IPS-18a (cell line): Measurements from ENCODE around the gene EVI2B.
"Not testable (repeated sequence)": the region's sequence is repeated elsewhere in the genome, so short reads cannot be mapped to it uniquely, and the experiment has no call there.

Experiments
- H3K27ac ChIP-seq: one replicate; pipeline ENCODE4 v1.5.1; 2013; ENCODE audit warnings: low read length
- H3K27me3 ChIP-seq: one replicate; pipeline ENCODE4 v1.6.1; 2013; ENCODE audit warnings: mild to moderate bottlenecking, low read length; ENCODE audit not compliant: control insufficient read depth, insufficient read depth
- H3K36me3 ChIP-seq: one replicate; pipeline ENCODE4 v1.6.1; 2013; ENCODE audit warnings: low read depth, low read length; ENCODE audit not compliant: control insufficient read depth
- H3K4me1 ChIP-seq: one replicate; pipeline ENCODE4 v1.6.1; 2013; ENCODE audit warnings: low read depth, low read length; ENCODE audit not compliant: control insufficient read depth
- H3K4me3 ChIP-seq: one replicate; pipeline ENCODE4 v1.5.1; 2013; ENCODE audit warnings: low read length
- H3K9ac ChIP-seq: one replicate; pipeline ENCODE4 v1.6.1; 2013; ENCODE audit warnings: mild to moderate bottlenecking, low read length, moderate library complexity
- H3K9me3 ChIP-seq: one replicate; pipeline ENCODE4 v1.6.1; 2013; ENCODE audit warnings: low read depth, low read length; ENCODE audit not compliant: control insufficient read depth

Gene EVI2B

GRCh38 chr17:31321966-31322365, 8.1 kb upstream of the EVI2B start:
- Histone ChIP-seq H3K36me3 (peaks cover 4% of the 10 kb centered on the region), H3K9me3 (no peaks in the 10 kb centered on the region), H3K4me1 (no peaks in the 10 kb centered on the region), H3K9ac (no peak overlapping the region), H3K27ac (no peak overlapping the region), H3K27me3 (no peaks in the 10 kb centered on the region), H3K4me3 (no peak overlapping the region)

- Histone ChIP-seq H3K4me3 (no peak within 1 kb of the TSS), H3K36me3 (peaks cover 4% of the 10 kb centered on the region), H3K27me3 (no peaks in the 10 kb centered on the region), H3K9ac (no peak within 1 kb of the TSS), H3K9me3 (no peaks in the 10 kb centered on the region), H3K27ac (no peak within 1 kb of the TSS), H3K4me1 (no peaks in the 10 kb centered on the region)
Observed at GRCh38 chr17:31321481-31321880, 7.6 kb upstream of the EVI2B start, which contains the start of gene EVI2A. TSS of gene EVI2A (minus strand) at chr17:31321622. CDS start at chr17:31319013, 2,609 bp downstream.

- peaks cover under 1% of the 10 kb centered on the region for H3K36me3 ChIP-seq
- no peaks in the 10 kb centered on the region for H3K27me3 ChIP-seq
- H3K4me1 ChIP-seq = no peaks in the 10 kb centered on the region
- no peaks in the 10 kb centered on the region for H3K9me3 ChIP-seq
- no peak overlapping the region for H3K9ac ChIP-seq
- H3K4me3 ChIP-seq = no peak overlapping the region
- H3K27ac ChIP-seq = no peak overlapping the region
Observed at GRCh38 chr17:31320791-31321190, 6.9 kb upstream of the EVI2B start.

GRCh38 chr17:31320241-31320640, 6.4 kb upstream of the EVI2B start:
- Histone ChIP-seq H3K27ac (no peak overlapping the region), H3K9ac (no peak overlapping the region), H3K9me3 (no peaks in the 10 kb centered on the region), H3K4me1 (no peaks in the 10 kb centered on the region), H3K27me3 (no peaks in the 10 kb centered on the region), H3K36me3 (no peaks in the 10 kb centered on the region), H3K4me3 (no peak overlapping the region)

- H3K36me3 ChIP-seq = no peaks in the 10 kb centered on the region
- H3K4me1 ChIP-seq = no peaks in the 10 kb centered on the region
- no peak overlapping the region for H3K27ac ChIP-seq
- no peak overlapping the region for H3K4me3 ChIP-seq
- no peaks in the 10 kb centered on the region for H3K27me3 ChIP-seq
- H3K9ac ChIP-seq = no peak overlapping the region
- H3K9me3 ChIP-seq = no peaks in the 10 kb centered on the region
Observed at GRCh38 chr17:31318851-31319661, 5.2 kb upstream of the EVI2B start.

GRCh38 chr17:31318298-31318801, 4.5 kb upstream of the EVI2B start:
- H3K27me3 ChIP-seq = no peaks in the 10 kb centered on the region
- H3K9ac ChIP-seq = no peak overlapping the region
- no peaks in the 10 kb centered on the region for H3K9me3 ChIP-seq
- no peaks in the 10 kb centered on the region for H3K4me1 ChIP-seq
- no peaks in the 10 kb centered on the region for H3K36me3 ChIP-seq
- H3K27ac ChIP-seq = no peak overlapping the region
- no peak overlapping the region for H3K4me3 ChIP-seq

GRCh38 chr17:31314782-31315100, 887 bp upstream of the EVI2B start:
- H3K27me3 ChIP-seq = no peaks in the 10 kb centered on the region
- no peak overlapping the region for H3K27ac ChIP-seq
- H3K4me3 ChIP-seq = no peak overlapping the region
- no peaks in the 10 kb centered on the region for H3K9me3 ChIP-seq
- no peaks in the 10 kb centered on the region for H3K36me3 ChIP-seq
- no peaks in the 10 kb centered on the region for H3K4me1 ChIP-seq
- H3K9ac ChIP-seq = no peak overlapping the region

GRCh38 chr17:31312223-31312622, 1.6 kb downstream of the EVI2B start:
- not testable (repeated sequence) for H3K9me3 ChIP-seq, H3K4me1 ChIP-seq, H3K27me3 ChIP-seq, H3K36me3 ChIP-seq, H3K27ac ChIP-seq, H3K9ac ChIP-seq, H3K4me3 ChIP-seq

GRCh38 chr17:31311526-31311925, 2.3 kb downstream of the EVI2B start:
- Histone ChIP-seq H3K9ac (no peak overlapping the region), H3K9me3 (no peaks in the 10 kb centered on the region), H3K4me1 (no peaks in the 10 kb centered on the region), H3K4me3 (no peak overlapping the region), H3K27me3 (no peaks in the 10 kb centered on the region), H3K27ac (no peak overlapping the region), H3K36me3 (no peaks in the 10 kb centered on the region)

GRCh38 chr17:31310886-31311285, 3.0 kb downstream of the EVI2B start:
- H3K27ac ChIP-seq = no peak overlapping the region
- no peak overlapping the region for H3K9ac ChIP-seq
- no peak overlapping the region for H3K4me3 ChIP-seq
- no peaks in the 10 kb centered on the region for H3K4me1 ChIP-seq
- H3K27me3 ChIP-seq = no peaks in the 10 kb centered on the region
- H3K9me3 ChIP-seq = no peaks in the 10 kb centered on the region
- H3K36me3 ChIP-seq = no peaks in the 10 kb centered on the region

- Histone ChIP-seq H3K36me3 (no peaks in the 10 kb centered on the region), H3K4me1 (no peaks in the 10 kb centered on the region), H3K9me3 (no peaks in the 10 kb centered on the region), H3K27me3 (no peaks in the 10 kb centered on the region), H3K27ac (no peak overlapping the region), H3K4me3 (no peak overlapping the region), H3K9ac (no peak overlapping the region)
Observed at GRCh38 chr17:31310260-31310659, 3.6 kb downstream of the EVI2B start.

- Histone ChIP-seq H3K4me1 (no peaks in the 10 kb centered on the region), H3K4me3 (no peak overlapping the region), H3K27ac (no peak overlapping the region), H3K9me3 (no peaks in the 10 kb centered on the region), H3K36me3 (no peaks in the 10 kb centered on the region), H3K27me3 (no peaks in the 10 kb centered on the region), H3K9ac (no peak overlapping the region)
Observed at GRCh38 chr17:31309556-31309955, 4.3 kb downstream of the EVI2B start.
